GOT3 (cell line): Measurements from ENCODE around the gene PDIA4.
"Not testable (repeated sequence)": the region's sequence is repeated elsewhere in the genome, so short reads cannot be mapped to it uniquely, and the experiment has no call there.

Source experiments
- DNase-seq: peaks from one replicate; lab custom pipeline; 2025; ENCODE audit warnings: mixed read lengths; lab: John Stamatoyannopoulos, UW

Gene PDIA4, protein sequence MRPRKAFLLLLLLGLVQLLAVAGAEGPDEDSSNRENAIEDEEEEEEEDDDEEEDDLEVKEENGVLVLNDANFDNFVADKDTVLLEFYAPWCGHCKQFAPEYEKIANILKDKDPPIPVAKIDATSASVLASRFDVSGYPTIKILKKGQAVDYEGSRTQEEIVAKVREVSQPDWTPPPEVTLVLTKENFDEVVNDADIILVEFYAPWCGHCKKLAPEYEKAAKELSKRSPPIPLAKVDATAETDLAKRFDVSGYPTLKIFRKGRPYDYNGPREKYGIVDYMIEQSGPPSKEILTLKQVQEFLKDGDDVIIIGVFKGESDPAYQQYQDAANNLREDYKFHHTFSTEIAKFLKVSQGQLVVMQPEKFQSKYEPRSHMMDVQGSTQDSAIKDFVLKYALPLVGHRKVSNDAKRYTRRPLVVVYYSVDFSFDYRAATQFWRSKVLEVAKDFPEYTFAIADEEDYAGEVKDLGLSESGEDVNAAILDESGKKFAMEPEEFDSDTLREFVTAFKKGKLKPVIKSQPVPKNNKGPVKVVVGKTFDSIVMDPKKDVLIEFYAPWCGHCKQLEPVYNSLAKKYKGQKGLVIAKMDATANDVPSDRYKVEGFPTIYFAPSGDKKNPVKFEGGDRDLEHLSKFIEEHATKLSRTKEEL

DNA sequence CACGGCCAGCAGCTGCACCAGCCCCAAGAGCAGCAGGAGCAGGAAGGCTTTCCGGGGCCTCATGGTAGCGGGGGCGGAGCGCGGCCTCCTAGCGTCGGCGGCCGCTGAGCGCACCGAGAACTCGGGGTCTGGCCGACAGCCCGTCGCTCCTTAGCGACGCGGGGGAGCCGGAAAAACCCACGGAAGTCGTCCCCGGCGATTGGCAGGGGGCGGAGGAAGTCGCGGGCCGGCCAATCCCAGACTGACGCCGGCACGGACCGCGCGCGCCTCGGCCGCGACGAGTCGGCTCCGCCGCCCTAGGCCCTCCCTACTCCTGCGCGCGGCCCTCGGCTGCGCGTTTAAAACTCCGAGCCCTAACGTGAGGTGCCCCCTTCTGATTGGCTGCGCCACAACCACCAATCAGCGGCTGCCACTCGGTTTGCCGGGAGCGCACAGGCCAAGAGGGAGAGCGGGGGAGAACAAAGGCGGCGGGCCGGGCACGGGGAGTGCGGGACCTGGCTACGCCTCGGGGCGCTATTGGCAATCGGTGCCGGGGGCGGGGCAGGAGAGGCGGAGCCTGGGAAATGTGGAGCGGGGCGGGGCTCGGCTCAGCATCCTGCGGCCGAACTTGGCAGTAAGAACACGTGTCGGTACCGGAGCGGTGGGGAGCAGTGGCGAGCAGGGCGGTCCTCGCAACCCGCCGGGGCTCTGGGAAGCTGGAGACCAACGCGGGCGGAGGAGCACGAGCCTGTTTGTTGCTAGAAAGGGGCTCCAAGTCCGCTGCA is at the start of gene PDIA4:
TSS of gene PDIA4 (minus strand) at position 160 of the 764 bp plus-strand sequence. CDS start at position 63, 97 bp downstream.
- peak; percentile 99 for DNase-seq

DNA sequence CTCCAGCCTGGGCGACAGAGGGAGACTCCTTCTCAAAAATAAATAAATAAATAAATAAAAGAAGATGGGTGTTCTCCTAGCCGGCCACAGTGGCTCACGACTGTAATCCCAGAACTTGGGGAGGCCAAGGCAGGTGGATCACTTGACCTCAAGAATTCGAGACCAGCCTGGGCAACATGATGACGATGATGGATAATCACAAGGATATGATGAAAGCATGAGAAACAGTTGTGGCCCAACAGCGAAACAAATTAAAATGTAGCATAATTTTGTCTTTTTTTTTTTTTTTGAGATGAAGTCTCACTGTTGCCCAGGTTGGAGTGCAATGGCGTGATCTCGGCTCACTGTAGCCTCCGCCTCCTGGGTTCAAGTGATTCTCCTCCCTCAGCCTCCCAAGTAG is 49.3 kb upstream of the PDIA4 start:
- no peak for DNase-seq

DNA sequence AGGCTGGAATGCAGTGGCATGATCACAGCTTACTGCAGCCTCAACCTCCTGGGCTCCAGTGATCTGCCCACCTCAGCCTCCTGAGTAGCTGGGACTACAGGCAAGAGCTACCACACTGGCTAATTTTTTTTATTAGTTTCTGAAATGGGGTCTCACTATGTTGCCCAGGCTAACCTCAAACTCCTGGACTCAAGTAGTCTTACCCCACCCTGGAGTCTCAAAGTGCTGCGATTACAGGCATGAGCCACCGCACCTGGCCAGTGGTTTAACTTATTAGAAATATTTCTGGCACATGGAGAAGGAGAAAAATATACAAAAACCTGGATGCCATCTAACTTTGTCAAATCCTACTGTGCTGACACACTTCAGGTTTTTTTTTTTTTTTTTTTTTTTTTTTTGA is 47.0 kb upstream of the PDIA4 start:
- DNase-seq: no peak

DNA sequence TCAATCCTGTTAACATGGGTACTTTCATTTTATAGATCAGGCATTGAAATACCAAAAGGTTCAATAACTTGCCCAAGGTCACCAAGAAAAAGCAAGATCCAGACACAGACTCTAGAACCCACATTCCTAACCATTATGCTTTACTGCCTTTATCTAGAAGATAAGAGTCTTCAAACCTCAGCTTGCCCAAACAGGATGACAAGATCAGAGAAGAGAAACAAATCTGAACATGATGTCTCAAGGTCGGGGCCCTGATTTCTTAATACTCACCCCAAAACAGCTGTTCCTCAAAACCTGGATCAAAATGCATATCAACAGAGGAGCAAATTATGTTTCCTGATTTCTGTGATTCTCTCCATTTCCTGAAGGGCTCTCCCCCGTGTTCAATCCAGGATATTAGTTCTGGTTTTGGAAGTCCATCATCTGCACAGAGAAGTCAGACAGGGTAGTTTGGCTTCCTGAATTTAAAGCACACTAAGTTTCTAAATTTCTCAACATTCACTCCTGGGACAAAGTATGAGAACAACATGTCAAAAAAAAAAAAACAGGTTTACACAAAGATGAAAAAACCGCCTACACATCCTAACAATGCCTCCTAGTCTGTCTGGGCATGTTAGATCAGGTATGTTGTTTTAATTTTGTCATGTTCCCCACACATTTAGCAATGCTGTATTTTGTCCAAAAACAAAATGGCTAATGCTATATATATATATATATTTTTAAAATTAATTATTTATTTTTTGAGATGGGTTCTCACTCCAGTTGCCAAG is 46.0 kb upstream of the PDIA4 start:
- no peak for DNase-seq

DNA sequence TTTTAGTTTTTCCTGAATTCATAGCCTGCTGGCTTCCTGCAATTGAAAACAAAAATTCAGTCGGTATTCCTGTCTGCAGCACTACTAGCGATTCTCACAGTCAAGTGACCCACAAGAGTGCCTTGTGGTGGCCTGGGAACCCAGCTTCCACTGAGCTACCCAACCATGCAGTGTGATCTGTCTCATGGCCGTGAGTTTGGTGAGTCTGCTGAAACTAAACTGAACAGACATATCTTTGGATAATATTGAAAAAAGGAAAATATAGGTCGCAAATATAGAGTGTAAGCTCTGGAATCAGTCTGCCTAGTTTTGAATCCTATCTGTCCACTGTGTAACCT is 44.1 kb upstream of the PDIA4 start:
- DNase-seq: no peak

DNA sequence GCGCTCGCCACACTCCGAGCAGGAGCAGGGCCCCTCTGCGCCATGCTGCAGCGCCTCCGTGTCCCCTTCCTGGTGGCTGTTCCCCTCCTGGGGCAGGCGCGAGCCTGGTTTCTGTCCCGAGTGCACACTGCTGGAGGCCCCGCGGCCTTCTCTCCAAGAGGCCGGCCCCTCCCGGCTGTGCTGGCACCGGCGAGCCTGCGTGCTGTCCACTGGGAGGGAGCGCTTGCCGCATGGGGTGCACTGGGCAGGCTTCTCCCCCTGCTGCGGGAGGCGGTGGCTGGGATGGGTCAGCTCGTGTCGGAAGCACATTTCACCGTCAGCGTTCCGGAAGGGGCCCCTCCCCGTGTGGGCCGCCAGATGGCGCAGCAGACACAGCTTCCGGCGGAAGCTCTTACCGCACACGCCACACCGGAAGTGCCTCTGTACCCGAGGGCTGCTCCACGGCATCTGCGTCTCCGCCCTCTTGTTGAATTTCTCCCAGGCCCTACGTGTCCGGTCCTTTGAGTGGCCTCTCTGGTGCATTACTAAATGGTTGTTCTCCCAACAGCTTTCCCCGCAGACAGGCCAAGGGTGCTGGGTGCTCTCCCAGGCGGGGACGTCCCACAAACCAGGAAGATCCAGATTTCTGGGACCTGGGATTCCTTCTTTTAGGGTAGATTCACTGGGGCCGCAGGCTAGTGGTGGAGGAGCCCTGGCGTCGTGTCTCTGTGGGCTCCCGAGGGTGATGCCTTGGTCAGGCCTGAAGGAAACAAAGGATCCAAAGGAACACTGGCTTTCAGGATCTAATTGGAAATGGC is 43.5 kb upstream of the PDIA4 start:
- no peak for DNase-seq

DNA sequence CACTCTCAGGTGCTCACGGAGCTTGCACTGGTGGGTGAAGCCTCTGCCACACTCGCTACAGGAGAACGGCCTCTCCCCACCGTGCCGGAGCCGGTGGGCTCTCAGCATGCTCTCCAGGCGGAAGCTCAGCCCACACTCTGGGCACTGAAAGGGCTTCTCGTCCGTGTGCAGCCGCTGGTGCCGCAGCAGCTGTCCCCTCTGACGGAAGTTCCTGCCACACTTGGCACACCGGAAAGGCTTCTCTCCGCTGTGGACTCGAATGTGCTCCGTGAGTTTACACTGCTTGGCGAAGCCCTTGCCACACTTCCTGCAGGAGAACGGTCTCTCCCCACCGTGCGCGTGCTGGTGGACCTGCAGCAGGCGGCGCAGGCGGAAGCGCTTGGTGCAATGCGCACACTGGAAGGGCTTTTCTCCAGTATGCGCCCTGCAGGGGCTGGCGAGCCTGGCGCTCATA is 42.9 kb upstream of the PDIA4 start:
- no peak for DNase-seq

DNA sequence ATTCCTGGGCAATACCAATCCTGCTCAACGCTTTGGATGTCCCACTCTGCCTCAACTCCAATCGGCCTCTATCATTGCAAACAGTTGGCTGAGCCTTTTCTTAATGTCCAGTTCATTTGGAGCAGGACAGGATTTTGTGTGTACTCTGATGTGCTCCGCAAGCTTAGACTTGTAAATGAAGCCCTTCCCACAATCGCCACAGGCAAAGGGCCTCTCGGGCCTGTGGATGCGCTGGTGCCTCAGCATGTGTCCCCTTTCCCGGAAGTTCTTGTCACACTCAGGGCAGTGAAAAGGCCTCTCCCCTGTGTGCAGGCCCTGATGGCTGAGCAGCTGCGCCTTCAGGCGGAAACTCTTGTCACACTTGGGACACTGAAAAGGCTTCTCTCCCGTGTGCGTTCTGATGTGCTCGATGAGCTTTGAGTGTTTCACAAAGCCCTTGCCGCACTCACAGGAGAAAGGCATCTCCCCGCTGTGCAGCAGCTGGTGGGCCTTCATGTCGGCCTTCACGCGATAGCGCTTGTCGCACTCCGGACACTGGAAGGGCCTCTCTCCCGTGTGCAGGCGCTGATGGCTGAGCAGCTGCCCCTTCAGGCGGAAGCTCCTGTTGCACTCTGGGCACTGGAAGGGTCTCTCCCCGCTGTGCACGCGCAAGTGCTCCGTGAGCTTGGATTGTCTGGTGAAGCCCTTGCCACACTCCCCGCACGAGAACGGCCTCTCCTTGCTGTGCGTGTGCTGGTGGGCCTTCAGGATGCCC is 42.2 kb upstream of the PDIA4 start:
- no peak for DNase-seq

DNA sequence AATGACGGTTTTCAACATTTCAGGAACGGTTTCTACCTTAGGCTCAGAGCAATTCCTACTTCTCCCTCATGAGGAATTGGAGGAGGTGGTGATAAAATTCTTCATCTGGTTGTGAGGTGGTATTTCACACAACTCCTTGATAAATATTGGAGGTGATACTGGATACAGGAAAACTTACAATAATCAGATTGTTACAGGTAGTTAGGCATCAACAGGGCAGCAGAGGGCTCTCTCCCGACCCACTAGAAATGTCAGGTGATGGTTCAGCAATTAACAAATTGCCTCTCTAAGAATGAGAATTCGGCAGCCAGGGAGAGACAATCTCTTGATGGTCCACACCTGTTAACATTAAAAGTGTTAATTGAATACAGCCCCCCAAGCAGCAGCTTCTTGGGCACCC is 39.6 kb upstream of the PDIA4 start:
- DNase-seq: no peak

DNA sequence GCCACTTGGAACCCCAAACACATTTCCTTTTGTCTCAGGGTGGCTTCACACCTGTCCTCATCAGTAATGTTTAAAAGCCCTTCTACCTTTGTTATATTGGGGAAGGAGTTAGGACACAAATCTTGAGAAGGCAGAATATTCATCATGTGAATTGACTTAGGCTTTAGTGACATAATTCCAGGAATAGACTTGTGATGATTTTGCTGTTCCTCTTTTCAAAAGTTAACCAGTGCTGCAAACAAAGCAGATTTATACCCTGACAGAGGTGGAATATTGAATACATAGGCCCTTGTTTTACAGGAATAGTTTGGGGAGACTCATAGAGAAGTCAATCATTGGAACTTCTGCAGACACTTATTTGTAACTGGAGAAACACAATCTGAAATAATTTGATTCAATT is 35.2 kb upstream of the PDIA4 start:
- no peak for DNase-seq

DNA sequence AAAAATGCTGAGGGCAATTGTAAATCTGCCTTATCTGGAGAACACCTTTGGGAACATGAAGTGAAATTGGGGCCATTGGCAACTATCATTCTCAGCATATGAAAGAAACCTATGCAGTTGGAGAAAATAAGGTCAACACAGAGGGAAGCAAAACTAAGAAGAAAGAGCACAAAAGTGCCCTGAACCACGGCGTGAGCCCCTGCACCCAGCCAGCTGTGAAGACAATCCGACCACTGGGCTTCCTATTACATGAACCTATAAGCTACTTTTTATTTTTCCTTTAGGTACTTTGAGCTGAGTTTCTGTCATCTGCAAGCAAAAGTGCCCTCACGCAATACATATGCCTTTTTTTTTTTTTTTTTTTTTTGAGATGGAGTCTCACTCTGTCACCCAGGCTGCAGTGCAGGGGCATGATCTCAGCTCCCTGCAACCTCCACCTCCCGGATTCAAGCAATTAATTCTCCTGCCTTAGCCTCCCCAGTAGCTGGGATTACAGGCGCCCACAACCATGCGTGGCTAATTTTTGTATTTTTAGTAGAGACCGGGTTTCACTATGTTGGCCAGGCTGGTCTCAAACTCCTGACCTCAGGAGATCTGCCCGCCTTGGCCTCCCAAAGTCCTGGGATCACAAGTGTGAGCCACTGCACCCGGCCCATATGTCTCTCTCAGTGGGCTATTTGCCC is 34.1 kb upstream of the PDIA4 start:
- DNase-seq: not testable (repeated sequence)

DNA sequence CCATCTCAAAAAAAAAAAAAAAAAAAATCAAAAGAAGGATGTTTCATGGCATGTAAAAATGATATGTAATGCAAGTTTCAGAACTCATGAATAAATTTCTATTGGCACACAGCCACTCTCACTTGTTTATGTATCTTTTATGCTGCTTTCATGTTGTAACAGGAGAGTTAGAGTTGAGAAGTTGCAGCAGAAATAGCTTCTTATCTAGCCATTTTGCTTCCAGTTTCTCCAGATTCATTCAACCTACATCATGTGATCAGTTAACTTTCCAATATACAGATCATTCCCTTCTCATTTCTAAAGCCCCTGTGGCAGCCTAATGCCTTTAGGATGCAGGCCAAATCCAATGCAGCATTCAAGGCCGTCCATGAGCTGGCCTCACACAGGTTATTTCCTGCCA is 31.9 kb upstream of the PDIA4 start:
- DNase-seq: no peak

DNA sequence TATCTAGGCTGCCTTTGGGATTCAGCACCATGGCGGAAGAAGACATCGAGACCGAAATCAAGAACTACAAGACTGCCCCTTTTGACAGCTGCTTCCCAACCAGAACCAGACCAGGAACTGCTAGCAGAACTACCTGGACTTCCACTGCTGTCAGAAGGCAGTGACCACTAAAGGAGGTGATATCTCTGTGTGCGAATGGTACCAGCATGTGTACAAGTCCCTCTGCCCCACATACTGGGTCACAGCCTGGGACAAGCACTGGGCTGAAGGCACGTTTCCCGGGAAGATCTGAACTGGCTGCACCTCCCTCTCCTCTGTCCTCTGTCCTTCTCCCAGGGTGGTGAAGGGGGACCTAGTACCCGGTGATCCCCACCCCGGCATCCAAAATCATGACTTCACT is 25.6 kb upstream of the PDIA4 start:
- no peak for DNase-seq

DNA sequence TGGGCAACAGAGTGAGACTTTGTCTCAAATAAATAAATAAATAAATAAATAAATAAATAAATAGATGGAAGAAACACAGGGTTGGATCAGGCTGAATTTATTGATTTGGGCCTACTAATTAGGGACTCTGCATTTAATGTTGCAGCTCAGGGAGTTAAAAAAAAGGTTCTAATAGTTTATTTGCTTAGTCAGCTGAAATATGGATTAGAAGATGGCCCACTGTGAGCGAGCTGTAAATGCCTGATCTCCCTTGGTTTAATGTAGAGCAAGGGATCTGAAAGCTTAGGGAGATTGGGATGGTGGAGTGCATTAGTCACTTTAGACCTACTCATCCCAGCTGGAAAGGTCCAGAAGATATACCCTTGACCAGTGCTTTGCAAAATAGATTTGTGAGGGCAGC is 25.1 kb upstream of the PDIA4 start:
- DNase-seq: no peak

DNA sequence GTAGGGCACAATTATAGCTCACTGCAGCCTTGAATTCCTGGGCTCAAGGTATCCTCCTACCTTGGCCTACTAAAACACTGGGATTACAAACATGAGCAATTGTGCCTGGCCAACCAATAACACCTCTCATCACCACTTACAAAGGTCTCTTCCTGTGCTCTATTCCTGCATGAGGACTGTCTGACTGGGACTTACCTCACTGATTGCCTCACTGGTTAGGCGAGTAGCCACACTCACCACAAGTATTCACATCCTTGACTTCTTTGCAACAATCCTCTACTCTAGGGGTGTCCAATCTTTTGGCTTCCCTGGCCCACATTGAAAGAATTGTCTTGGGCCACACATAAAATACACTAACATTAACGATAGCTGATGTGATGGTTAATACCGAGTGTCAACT is 22.6 kb upstream of the PDIA4 start:
- no peak for DNase-seq

DNA sequence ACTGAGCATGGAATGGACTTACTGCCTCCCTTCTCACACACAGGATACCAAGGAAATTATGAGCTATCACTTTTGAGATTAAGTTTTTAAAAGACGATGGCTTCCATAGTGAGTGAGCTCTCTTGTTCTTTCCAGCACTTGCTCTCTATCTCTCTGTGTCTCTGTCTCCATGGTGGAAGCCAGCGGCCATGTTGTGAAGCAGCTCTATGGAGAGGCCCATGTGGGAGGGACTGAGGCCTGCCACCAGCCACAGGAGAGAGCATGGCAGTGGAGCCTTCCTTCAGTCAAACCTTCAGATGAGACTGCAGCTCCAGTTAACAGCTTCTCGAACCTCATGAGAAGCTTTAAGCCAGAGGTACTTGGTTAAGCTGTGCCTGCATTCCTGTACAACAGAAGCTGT is 20.5 kb upstream of the PDIA4 start:
- no peak for DNase-seq

DNA sequence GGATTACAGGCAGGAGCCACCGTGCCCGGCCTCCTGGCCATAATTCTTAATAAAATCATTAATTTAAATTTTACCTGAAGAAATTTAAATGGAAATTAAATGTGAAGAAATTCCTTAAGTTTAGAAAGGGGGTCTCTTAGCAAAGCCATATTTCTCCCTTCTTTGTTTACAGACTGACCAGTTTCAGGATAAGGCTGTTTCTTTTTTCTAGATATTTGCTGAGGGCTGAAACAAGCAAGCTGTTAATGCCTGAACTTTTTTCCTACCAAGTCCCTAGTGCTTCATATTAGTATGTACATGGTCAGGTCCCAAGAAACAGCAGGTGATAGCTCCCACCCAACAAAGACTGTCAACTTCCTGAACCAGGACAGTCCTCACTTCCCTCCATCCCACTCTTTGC is 18.1 kb upstream of the PDIA4 start:
- DNase-seq: no peak

DNA sequence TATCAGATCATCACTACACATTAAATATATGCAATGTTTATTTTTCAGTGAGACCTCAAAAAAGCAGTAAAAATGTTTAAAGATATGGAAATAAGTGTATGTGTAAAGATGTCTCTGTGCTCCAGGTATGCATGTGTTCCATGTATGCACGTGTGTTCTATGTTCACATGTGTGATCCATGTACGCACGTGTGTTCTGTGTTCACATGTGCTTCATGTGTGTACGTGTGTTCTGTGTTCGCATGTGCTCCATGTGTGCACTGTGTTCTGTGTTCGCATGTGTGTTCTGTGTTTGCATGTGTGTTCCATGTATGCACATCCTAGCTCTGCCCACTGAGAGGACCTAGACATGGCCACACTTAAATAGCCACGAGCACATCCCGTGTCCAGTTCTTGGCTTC is 15.6 kb upstream of the PDIA4 start:
- DNase-seq: no peak

DNA sequence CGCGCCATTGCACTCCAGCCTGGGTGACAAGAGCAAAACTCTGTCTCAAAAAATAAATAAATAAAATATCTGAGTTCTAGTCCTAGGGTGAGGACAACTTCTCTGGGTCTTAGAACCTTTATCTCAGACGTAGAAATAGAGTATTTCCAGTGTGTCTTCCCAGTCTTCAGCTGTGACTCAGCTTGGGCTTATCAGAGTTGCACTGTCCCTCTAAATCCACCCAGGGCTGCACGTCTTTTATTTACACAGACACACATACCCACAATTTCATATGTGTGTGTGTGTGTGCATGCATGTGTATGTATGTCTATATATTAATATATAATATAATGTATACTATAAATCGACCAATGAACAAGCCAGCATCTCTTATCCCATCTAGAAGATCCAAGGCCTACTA is 13.0 kb upstream of the PDIA4 start:
- no peak for DNase-seq

DNA sequence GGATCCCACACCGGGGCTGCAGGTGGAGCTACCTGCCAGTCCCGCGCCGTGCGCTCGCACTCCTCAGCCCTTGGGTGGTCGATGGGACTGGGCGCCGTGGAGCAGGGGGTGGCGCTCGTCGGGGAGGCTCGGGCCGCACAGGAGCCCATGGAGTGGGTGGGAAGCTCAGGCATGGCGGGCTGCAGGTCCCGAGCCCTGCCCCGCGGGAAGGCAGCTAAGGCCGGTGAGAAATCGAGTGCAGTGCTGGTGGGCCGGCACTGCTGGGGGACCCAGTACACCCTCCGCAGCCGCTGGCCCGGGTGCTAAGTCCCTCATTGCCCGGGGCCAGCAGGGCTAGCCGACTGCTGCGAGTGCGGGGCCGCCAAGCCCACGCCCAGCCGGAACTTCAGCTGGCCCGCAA is 10.3 kb upstream of the PDIA4 start:
- DNase-seq: not testable (repeated sequence)
